ENCODE results near the gene PLCG1.
"Not testable (repeated sequence)": the region's sequence is repeated elsewhere in the genome, so short reads cannot be mapped to it uniquely, and the experiment has no call there.

The PLCG1 gene

DNA sequence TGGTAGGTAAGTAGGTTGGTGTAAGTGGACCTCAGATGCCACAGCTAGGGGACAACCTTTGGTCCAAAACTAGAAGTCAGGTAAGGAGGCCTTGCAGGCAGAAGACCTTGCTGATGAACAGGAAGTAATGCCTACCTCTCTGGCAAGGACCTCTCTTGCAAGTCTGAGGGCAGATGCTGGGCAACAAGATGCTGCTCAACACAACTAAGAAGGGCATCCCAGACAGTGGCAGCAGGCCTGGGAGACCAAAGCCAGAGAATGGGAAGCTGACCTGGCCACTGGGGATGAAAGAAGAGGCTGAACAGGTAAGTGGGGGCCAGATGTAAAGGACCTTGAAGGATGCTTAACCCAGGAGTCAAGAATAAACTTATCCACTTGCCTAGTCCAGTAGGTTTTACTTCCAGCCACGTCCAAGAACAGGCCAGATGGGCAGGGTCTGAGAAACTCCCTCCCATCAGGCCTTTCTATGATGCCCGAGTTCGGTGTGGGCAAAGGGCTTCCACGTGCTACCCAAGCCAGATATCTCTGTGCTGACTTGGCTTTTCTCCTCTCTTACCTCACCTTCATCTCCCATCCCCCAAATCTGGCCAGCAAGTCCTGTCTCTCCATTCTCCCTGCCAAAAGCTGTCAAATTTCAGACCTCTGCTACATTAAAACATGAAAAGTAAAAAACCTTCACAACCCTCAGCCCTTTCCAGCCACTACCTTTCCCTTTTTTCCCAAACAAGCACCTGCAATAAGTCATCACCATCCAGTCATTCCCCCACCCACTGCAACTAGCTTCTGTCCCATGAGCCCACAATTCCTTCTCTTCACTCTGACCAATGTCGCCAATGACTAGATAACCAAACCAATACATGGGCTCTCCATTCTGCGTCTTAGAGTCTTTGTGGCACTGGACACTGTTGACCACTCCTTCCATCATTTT lies 11.5 kb upstream of the PLCG1 start:
- Histone ChIP-seq H3K9me3 (ENCODE audit: control insufficient read depth, insufficient read depth, low read length) (no peaks in the 10 kb centered on the region), H3K4me3 (ENCODE audit: low read depth, low read length) (no peak overlapping the region), H3K4me1 (ENCODE audit: control insufficient read depth, insufficient read depth, low read length) (no peaks in the 10 kb centered on the region), H3K36me3 (ENCODE audit: control insufficient read depth, insufficient read depth, low read length) (peaks cover 60% of the 10 kb centered on the region), H3K27me3 (ENCODE audit: control insufficient read depth, insufficient read depth, low read length) (no peaks in the 10 kb centered on the region), H3K9ac (ENCODE audit: low read depth, low read length) (no peak overlapping the region), H3K27ac (ENCODE audit: low read depth, low read length) (no peak overlapping the region)

- peaks cover 51% of the 10 kb centered on the region for H3K36me3 ChIP-seq (ENCODE audit: control insufficient read depth, insufficient read depth, low read length)
- H3K9me3 ChIP-seq (ENCODE audit: control insufficient read depth, insufficient read depth, low read length): no peaks in the 10 kb centered on the region
- no peaks in the 10 kb centered on the region for H3K4me1 ChIP-seq (ENCODE audit: control insufficient read depth, insufficient read depth, low read length)
- no peak overlapping the region for H3K9ac ChIP-seq (ENCODE audit: low read depth, low read length)
- H3K27me3 ChIP-seq (ENCODE audit: control insufficient read depth, insufficient read depth, low read length): no peaks in the 10 kb centered on the region
- H3K27ac ChIP-seq (ENCODE audit: low read depth, low read length): no peak overlapping the region
- H3K4me3 ChIP-seq (ENCODE audit: low read depth, low read length): no peak overlapping the region
These were observed 10.6 kb upstream of the PLCG1 start for GRCh38 chr20:41126719-41127118.

DNA sequence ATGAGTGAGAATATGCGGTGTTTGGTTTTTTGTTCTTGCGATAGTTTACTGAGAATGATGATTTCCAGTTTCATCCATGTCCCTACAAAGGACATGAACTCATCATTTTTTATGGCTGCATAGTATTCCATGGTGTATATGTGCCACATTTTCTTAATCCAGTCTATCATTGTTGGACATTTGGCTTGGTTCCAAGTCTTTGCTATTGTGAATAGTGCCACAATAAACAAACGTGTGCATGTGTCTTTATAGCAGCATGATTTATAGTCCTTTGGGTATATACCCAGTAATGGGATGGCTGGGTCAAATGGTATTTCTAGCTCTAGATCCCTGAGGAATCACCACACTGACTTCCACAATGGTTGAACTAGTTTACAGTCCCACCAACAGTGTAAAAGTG lies 9.0 kb upstream of the PLCG1 start:
- H3K36me3 ChIP-seq (ENCODE audit: control insufficient read depth, insufficient read depth, low read length): peaks cover 35% of the 10 kb centered on the region
- not testable (repeated sequence) for H3K27ac ChIP-seq (ENCODE audit: low read depth, low read length); H3K4me1 ChIP-seq (ENCODE audit: control insufficient read depth, insufficient read depth, low read length); H3K27me3 ChIP-seq (ENCODE audit: control insufficient read depth, insufficient read depth, low read length); H3K9ac ChIP-seq (ENCODE audit: low read depth, low read length); H3K9me3 ChIP-seq (ENCODE audit: control insufficient read depth, insufficient read depth, low read length); H3K4me3 ChIP-seq (ENCODE audit: low read depth, low read length)

DNA sequence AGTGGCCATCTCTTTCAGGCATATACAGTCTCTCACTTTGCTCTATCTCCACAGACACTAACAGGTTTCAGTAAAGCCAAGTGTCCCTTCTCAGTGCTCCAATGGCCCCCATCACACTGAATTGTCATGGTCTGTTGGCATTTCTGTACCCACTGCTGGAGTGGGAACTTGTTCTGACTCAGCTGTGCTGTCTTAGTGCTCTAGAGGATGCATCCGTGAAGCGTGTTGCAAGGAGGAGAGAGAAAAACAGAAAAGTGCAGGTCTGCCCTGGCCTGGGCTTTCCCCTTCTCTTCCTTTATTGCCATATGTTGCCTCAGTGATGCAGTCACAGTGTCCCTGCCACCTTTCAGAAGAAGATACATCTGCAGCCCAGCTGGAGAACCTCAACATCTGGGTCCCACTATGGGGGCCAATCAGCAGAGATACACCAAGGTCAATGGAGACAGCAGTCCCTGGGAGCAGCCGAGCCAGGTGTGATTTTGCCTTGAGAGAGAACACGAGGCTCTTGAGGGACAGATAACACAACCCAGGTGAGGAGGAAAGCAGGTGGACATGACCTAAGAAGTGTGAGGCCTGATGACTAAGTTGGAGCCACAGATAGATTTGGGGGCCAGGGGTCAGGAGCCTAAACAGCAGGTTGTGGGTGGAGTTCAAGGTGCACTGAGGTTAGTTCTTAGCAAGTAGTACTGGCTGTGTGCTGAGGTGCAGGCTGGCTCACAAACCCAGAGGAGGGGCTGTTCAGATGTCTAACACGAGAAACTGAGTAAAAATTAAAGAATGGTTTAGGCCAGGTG lies 5.6 kb upstream of the PLCG1 start:
- Histone ChIP-seq H3K27ac (ENCODE audit: low read depth, low read length) (no peak overlapping the region), H3K9me3 (ENCODE audit: control insufficient read depth, insufficient read depth, low read length) (no peaks in the 10 kb centered on the region), H3K9ac (ENCODE audit: low read depth, low read length) (no peak overlapping the region), H3K4me3 (ENCODE audit: low read depth, low read length) (no peak overlapping the region), H3K36me3 (ENCODE audit: control insufficient read depth, insufficient read depth, low read length) (peaks cover under 1% of the 10 kb centered on the region), H3K4me1 (ENCODE audit: control insufficient read depth, insufficient read depth, low read length) (peaks cover 13% of the 10 kb centered on the region), H3K27me3 (ENCODE audit: control insufficient read depth, insufficient read depth, low read length) (peaks cover 5% of the 10 kb centered on the region; the same call in 1 of the 2 replicates)

- not testable (repeated sequence) for H3K4me3 ChIP-seq (ENCODE audit: low read depth, low read length); H3K9me3 ChIP-seq (ENCODE audit: control insufficient read depth, insufficient read depth, low read length); H3K27ac ChIP-seq (ENCODE audit: low read depth, low read length); H3K9ac ChIP-seq (ENCODE audit: low read depth, low read length); H3K36me3 ChIP-seq (ENCODE audit: control insufficient read depth, insufficient read depth, low read length); H3K27me3 ChIP-seq (ENCODE audit: control insufficient read depth, insufficient read depth, low read length)
- peaks cover 13% of the 10 kb centered on the region for H3K4me1 ChIP-seq (ENCODE audit: control insufficient read depth, insufficient read depth, low read length)
These were observed 5.0 kb upstream of the PLCG1 start for GRCh38 chr20:41132388-41132775.

- H3K4me1 ChIP-seq (ENCODE audit: control insufficient read depth, insufficient read depth, low read length): peaks cover 15% of the 10 kb centered on the region
- no peak overlapping the region for H3K9ac ChIP-seq (ENCODE audit: low read depth, low read length)
- no peak overlapping the region for H3K27ac ChIP-seq (ENCODE audit: low read depth, low read length)
- H3K9me3 ChIP-seq (ENCODE audit: control insufficient read depth, insufficient read depth, low read length): no peaks in the 10 kb centered on the region
- H3K36me3 ChIP-seq (ENCODE audit: control insufficient read depth, insufficient read depth, low read length): no peaks in the 10 kb centered on the region
- H3K4me3 ChIP-seq (ENCODE audit: low read depth, low read length): no peak overlapping the region
- peaks cover 5% of the 10 kb centered on the region; the same call in 1 of the 2 replicates for H3K27me3 ChIP-seq (ENCODE audit: control insufficient read depth, insufficient read depth, low read length)
These were observed 3.5 kb upstream of the PLCG1 start for GRCh38 chr20:41133709-41134361.

- H3K36me3 ChIP-seq (ENCODE audit: control insufficient read depth, insufficient read depth, low read length): no peaks in the 10 kb centered on the region
- peaks cover 5% of the 10 kb centered on the region; the same call in 1 of the 2 replicates for H3K27me3 ChIP-seq (ENCODE audit: control insufficient read depth, insufficient read depth, low read length)
- H3K27ac ChIP-seq (ENCODE audit: low read depth, low read length): no peak overlapping the region
- H3K4me3 ChIP-seq (ENCODE audit: low read depth, low read length): no peak overlapping the region
- no peaks in the 10 kb centered on the region for H3K9me3 ChIP-seq (ENCODE audit: control insufficient read depth, insufficient read depth, low read length)
- peaks cover 22% of the 10 kb centered on the region for H3K4me1 ChIP-seq (ENCODE audit: control insufficient read depth, insufficient read depth, low read length)
- H3K9ac ChIP-seq (ENCODE audit: low read depth, low read length): no peak overlapping the region
These were observed 2.8 kb upstream of the PLCG1 start for GRCh38 chr20:41134362-41135186.

DNA sequence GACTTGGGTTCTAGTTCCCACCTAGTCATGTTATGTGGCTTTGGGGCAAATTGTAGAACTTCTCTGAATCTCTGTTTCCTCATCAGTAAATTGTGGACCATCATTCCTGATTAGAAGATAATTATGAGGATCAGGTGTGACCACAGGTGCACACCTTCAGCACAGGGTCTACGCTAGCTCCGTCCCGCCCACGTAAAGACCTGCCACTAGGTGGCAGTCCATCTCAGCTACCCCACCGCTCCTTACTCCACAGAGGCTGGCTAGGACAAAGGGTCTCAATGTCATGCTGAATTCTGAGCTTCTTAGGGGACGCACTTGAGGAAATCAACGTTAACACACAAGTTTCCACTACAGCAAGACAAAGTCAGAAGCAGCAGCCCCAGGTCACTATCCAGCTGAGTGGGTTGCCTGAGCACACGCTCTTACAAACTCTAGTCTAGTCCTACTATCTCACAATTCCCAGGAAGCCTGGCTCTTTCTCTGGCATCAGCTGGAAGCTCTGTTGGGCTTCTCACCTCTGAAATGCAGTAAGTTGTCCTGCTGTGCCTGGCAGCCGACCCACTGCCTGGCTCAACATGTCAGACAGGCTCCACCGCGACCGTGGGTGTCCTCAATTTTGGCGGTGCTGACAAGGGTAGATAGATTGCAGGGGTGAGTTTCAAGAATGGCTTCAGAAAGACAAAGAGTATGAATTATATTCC lies 2.0 kb upstream of the PLCG1 start:
- H3K4me3 ChIP-seq (ENCODE audit: low read depth, low read length): no peak overlapping the region
- H3K36me3 ChIP-seq (ENCODE audit: control insufficient read depth, insufficient read depth, low read length): 0 out of 2 replicates have a peak, but pooled peaks cover 6% of the 10 kb centered on the region
- H3K4me1 ChIP-seq (ENCODE audit: control insufficient read depth, insufficient read depth, low read length): peaks cover 30% of the 10 kb centered on the region
- no peaks in the 10 kb centered on the region for H3K9me3 ChIP-seq (ENCODE audit: control insufficient read depth, insufficient read depth, low read length)
- H3K27ac ChIP-seq (ENCODE audit: low read depth, low read length): peak overlapping the region; percentile 26
- H3K9ac ChIP-seq (ENCODE audit: low read depth, low read length): no peak overlapping the region
- H3K27me3 ChIP-seq (ENCODE audit: control insufficient read depth, insufficient read depth, low read length): peaks cover 5% of the 10 kb centered on the region; the same call in 1 of the 2 replicates

GRCh38 chr20:41135888-41136679 lies 1.3 kb upstream of the PLCG1 start:
- Histone ChIP-seq H3K4me3 (ENCODE audit: low read depth, low read length) (peak overlapping the region; percentile 92), H3K9ac (ENCODE audit: low read depth, low read length) (peak overlapping the region; percentile 94; the same call in 1 of the 2 replicates), H3K36me3 (ENCODE audit: control insufficient read depth, insufficient read depth, low read length) (0 out of 2 replicates have a peak, but pooled peaks cover 8% of the 10 kb centered on the region), H3K4me1 (ENCODE audit: control insufficient read depth, insufficient read depth, low read length) (peaks cover 37% of the 10 kb centered on the region), H3K27ac (ENCODE audit: low read depth, low read length) (no peak overlapping the region), H3K9me3 (ENCODE audit: control insufficient read depth, insufficient read depth, low read length) (no peaks in the 10 kb centered on the region), H3K27me3 (ENCODE audit: control insufficient read depth, insufficient read depth, low read length) (peaks cover 5% of the 10 kb centered on the region; the same call in 1 of the 2 replicates)
